ENCODE measurements around the gene SLC19A1. TPM values are rescaled to one million over a fixed set of nuclear protein-coding genes. Genes with fewer than 3 reads are reported as not detected.
"Not testable (repeated sequence)": the region's sequence is repeated elsewhere in the genome, so short reads cannot be mapped to it uniquely, and the experiment has no call there.

SLC19A1 gene
- polyA plus RNA-seq, 4 donors, result 12.6 to 20.8 (median 15.0) TPM

DNA sequence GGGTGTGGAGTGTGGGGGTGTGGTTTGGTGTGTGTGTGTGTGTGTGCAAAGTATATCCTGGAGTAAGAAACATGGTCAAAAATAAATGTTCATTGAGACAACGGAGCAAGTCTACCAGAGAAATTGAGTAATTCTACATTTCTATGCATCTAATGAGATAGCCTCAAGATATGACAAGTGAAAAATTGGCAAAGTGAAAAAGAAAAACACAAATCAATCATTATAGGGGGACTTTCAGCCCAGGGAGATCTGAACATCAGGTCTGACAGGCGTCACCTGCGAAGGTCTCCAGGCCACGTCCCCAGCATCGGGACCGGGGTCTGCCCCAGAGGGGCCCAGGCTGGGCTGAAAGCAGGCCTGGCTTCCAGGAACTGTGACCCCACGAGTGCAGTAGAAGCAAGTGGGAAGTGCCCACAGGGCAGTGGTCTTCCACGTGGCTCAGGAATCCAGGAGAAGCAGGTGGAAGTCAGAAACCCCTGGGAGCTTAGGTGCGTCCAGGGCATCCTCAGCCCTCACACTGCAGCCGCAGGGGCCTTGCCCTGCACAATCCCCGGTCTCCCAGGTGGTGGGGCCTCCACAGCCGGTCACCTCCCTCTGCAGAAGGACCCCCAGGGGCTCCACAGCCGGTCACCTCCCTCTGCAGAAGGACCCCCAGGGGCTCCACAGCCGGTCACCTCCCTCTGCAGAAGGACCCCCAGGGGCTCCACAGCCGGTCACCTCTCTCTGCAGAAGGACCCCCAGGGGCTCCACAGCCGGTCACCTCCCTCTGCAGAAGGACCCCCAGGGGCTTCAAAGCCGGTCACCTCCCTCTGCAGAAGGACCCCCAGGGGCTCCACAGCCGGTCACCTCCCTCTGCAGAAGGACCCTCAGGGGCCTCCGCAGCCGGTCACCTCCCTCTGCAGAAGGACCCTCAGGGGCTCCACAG lies 40.9 kb downstream of the SLC19A1 start:
- FAIRE-seq; H3K27me3 ChIP-seq (ENCODE audit: control insufficient read depth in 3 of 3, insufficient read depth in 3 of 3, low read length in 3 of 3); H3K9me3 ChIP-seq (ENCODE audit: control insufficient read depth in 2 of 2, insufficient read depth in 1 of 2, low read depth in 1 of 2, low read length in 1 of 2); H3K4me1 ChIP-seq (ENCODE audit: control insufficient read depth in 3 of 3, insufficient read depth in 2 of 3, low read depth in 1 of 3, low read length in 2 of 3); H3K36me3 ChIP-seq (ENCODE audit: control insufficient read depth in 3 of 3, insufficient read depth in 2 of 3, low read depth in 1 of 3, low read length in 3 of 3); DNase-seq; H3K27ac ChIP-seq (ENCODE audit: low read depth in 1 of 3, low read length in 2 of 3); H3K4me3 ChIP-seq (ENCODE audit: low read depth in 1 of 3, low read length in 3 of 3): not testable (repeated sequence)
- WGBS, 3 donors, result 67 to 84% (median 68%) methylated on average over 17 to 18 of the region's 20 CpGs

DNA sequence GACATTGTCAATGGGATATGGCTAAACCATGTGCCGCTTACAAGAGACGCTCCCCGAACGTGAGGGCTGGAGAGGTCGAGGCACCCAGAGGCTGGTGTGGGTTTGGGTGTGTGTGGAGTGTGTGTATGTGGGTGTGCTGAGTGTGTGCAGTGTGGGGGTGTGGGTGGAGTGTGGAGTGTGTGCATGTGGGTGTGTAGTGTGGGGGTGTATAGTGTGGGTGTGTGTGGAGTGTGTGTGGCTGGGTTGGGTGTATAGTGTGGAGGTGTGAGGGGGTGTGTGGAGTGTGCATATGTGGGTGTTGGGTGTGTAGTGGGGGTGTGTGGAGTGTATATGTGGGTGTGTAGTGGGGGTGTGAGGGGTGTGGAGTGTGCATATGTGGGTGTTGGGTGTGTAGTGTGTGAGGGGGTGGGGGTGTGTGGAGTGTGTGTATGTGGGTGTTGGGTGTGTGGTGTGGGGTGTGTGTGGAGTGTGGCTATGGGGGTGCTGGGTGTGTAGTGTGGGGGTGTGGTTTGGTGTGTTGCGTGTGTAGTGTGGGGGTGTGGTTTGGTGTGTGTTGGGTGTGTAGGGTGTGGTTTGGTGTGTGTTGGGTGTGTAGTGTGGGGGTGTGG lies 42.2 kb downstream of the SLC19A1 start:
- H3K36me3 ChIP-seq (ENCODE audit: control insufficient read depth in 3 of 3, insufficient read depth in 2 of 3, low read depth in 1 of 3, low read length in 3 of 3), result peaks cover 0 to 5% (median 2%) of the 10 kb centered on the region in 3 donors
- FAIRE-seq (no peak), DNase-seq (no peak)
- no peak overlapping the region for H3K4me3 ChIP-seq (ENCODE audit: low read depth in 1 of 3, low read length in 3 of 3)
- no peaks in the 10 kb centered on the region for H3K9me3 ChIP-seq (ENCODE audit: control insufficient read depth in 2 of 2, insufficient read depth in 1 of 2, low read depth in 1 of 2, low read length in 1 of 2)
- 68 to 84% (median 83%) methylated on average over 6 of the region's 6 CpGs for WGBS, 3 donors
- no peak overlapping the region for H3K27ac ChIP-seq (ENCODE audit: low read depth in 1 of 3, low read length in 2 of 3)
- no peaks in the 10 kb centered on the region for H3K27me3 ChIP-seq (ENCODE audit: control insufficient read depth in 3 of 3, insufficient read depth in 3 of 3, low read length in 3 of 3)
- no peaks in the 10 kb centered on the region for H3K4me1 ChIP-seq (ENCODE audit: control insufficient read depth in 3 of 3, insufficient read depth in 2 of 3, low read depth in 1 of 3, low read length in 2 of 3)

DNA sequence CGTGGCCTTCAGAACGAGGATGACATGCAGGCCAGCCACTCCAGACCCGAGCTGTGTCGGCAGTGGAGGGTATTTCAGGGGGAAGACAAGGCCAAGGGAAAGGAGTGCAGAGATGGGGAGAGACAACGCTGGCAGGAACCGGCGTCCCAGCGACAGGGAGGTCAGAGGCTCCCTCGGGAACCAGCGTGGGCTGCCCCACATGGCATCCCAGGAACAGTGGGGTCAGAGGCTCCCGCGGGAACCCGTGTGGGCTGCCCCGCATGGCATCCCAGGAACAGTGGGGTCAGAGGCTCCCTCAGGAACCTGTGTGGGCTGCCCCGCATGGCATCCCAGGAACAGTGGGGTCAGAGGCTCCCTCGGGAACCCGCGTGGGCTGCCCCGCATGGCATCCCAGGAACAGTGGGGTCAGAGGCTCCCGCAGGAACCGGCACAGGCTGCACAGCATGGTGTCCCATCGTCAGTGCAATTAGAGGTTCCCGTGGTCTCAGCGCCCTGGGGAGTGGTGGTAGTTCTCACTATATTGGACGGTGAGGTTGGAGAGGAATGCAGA lies 43.0 kb downstream of the SLC19A1 start:
- DNase-seq (no peak), FAIRE-seq (no peak)
- no peak overlapping the region for H3K4me3 ChIP-seq (ENCODE audit: low read depth in 1 of 3, low read length in 3 of 3)
- H3K36me3 ChIP-seq (ENCODE audit: control insufficient read depth in 3 of 3, insufficient read depth in 2 of 3, low read depth in 1 of 3, low read length in 3 of 3), result peaks cover 0 to 6% (median 2%) of the 10 kb centered on the region in 3 donors
- H3K9me3 ChIP-seq (ENCODE audit: control insufficient read depth in 2 of 2, insufficient read depth in 1 of 2, low read depth in 1 of 2, low read length in 1 of 2), result no peaks in the 10 kb centered on the region
- 84 to 90% (median 85%) methylated on average over 25 of the region's 25 CpGs for WGBS, 3 donors
- H3K27me3 ChIP-seq (ENCODE audit: control insufficient read depth in 3 of 3, insufficient read depth in 3 of 3, low read length in 3 of 3), result no peaks in the 10 kb centered on the region
- no peaks in the 10 kb centered on the region for H3K4me1 ChIP-seq (ENCODE audit: control insufficient read depth in 3 of 3, insufficient read depth in 2 of 3, low read depth in 1 of 3, low read length in 2 of 3)
- H3K27ac ChIP-seq (ENCODE audit: low read depth in 1 of 3, low read length in 2 of 3), result no peak overlapping the region

DNA sequence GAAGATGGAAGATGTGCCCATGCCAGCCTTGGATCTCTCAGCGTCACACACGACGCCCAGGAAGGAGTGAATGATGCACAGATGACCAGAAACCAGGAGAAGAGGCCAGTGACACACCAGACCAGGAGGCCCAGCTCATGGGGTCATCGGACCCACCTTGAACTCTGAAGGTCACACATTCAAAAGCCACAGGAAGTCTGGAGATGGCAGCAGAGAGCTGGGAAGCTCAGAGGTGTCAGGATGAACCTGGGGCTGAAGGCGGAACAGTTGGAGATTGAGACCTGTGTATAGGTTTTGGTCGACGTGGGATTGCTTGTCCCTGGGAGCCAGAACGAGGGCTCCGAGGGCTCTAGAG lies 43.6 kb downstream of the SLC19A1 start:
- Histone ChIP-seq H3K36me3 (ENCODE audit: control insufficient read depth in 3 of 3, insufficient read depth in 2 of 3, low read depth in 1 of 3, low read length in 3 of 3) (peaks cover 0 to 3% (median 2%) of the 10 kb centered on the region in 3 donors), H3K9me3 (ENCODE audit: control insufficient read depth in 2 of 2, insufficient read depth in 1 of 2, low read depth in 1 of 2, low read length in 1 of 2) (no peaks in the 10 kb centered on the region), H3K4me1 (ENCODE audit: control insufficient read depth in 3 of 3, insufficient read depth in 2 of 3, low read depth in 1 of 3, low read length in 2 of 3) (no peaks in the 10 kb centered on the region), H3K4me3 (ENCODE audit: low read depth in 1 of 3, low read length in 3 of 3) (no peak overlapping the region), H3K27me3 (ENCODE audit: control insufficient read depth in 3 of 3, insufficient read depth in 3 of 3, low read length in 3 of 3) (no peaks in the 10 kb centered on the region), H3K27ac (ENCODE audit: low read depth in 1 of 3, low read length in 2 of 3) (no peak overlapping the region)
- WGBS, 3 donors, result 62 to 88% (median 72%) methylated on average over 9 of the region's 9 CpGs
- FAIRE-seq, result no peak
- no peak for DNase-seq

DNA sequence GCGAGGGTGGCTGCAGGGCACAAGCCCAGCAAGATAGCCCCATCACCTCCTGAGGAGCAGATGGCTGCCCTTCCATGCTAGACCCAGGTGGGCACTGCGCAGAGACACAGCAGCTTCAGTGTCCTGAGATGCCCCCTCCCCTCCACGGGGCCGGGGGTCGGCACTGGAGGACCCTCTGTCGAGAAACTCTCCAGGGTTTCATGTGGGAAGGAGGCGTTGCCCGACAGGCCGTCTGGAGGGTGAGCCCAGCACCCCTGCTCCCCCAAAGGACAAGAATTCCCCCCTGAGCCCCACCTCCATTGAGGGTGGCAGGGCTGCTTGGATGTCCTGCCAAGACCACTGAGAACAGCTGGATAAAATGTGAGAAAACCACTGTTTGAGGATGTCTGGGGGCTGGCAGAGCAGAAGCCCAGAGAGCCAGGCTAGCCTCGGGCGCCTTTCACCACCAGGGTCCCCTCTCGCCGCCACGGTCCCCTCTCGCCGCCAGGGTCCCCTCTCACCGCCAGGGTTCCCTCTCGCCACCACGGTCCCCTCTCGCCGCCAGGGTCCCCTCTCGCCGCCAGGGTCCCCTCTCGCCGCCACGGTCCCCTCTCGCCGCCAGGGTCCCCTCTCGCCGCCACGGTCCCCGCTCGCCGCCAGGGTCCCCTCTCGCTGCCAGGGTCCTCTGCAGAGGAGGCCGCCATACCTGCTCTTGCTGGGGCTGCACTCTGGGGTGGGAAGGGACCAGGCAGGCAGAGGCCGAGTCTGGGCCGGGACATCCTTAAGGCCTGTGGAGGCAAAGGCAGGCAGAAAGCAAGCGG lies 44.2 kb downstream of the SLC19A1 start:
- DNase-seq, result no peak
- Histone ChIP-seq H3K4me3 (ENCODE audit: low read depth in 1 of 3, low read length in 3 of 3) (no peak overlapping the region), H3K4me1 (ENCODE audit: control insufficient read depth in 3 of 3, insufficient read depth in 2 of 3, low read depth in 1 of 3, low read length in 2 of 3) (no peaks in the 10 kb centered on the region), H3K27me3 (ENCODE audit: control insufficient read depth in 3 of 3, insufficient read depth in 3 of 3, low read length in 3 of 3) (no peaks in the 10 kb centered on the region), H3K27ac (ENCODE audit: low read depth in 1 of 3, low read length in 2 of 3) (no peak overlapping the region), H3K36me3 (ENCODE audit: control insufficient read depth in 3 of 3, insufficient read depth in 2 of 3, low read depth in 1 of 3, low read length in 3 of 3) (peaks cover 0 to 3% (median 2%) of the 10 kb centered on the region in 3 donors), H3K9me3 (ENCODE audit: control insufficient read depth in 2 of 2, insufficient read depth in 1 of 2, low read depth in 1 of 2, low read length in 1 of 2) (no peaks in the 10 kb centered on the region)
- WGBS, 3 donors, result 85 to 96% (median 88%) methylated on average over 33 to 39 of the region's 39 CpGs
- no peak for FAIRE-seq

DNA sequence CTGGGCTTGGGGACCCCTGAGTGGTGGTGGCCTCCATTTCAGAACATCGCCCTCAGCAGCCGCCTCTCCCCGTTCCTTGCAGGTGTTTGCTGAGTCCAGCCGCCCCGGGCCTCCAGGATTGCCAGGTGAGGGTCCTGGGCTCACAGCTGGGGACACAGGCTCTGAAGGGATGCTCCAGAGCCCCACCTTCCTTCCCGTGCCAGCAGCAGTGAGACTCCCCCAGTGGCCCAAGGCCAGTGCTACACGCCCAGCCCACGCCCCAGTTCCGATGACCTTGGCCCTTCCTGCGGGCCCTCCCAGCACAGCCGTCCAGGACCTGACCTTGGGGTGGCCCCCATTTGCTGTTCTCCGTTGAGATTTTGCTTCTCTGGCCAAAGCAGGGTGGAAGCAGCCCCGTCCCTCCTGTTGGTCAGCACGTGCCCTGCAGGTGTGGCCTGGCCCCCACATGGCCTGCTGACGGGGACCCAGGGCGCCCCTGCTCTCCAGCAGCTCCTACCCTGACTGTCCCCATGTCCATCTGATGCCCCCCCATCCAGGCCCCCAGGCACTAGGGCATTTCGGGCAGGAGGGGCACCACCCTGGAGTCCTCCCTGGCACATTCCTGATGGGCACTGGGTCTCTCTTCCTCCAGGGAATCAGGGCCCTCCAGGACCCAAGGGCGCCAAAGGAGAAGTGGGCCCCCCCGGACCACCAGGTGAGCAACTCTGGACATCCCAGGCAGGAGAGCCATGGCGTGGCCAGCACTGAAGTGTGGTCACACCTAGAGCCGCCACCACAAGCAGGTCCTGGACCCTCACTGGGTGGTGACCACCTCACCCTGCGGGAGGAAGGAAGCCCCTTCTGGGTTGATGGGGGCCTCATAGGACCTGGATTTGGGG lies 45.0 kb downstream of the SLC19A1 start:
- Histone ChIP-seq H3K9me3 (ENCODE audit: control insufficient read depth in 2 of 2, insufficient read depth in 1 of 2, low read depth in 1 of 2, low read length in 1 of 2) (no peaks in the 10 kb centered on the region), H3K4me3 (ENCODE audit: low read depth in 1 of 3, low read length in 3 of 3) (no peak overlapping the region), H3K4me1 (ENCODE audit: control insufficient read depth in 3 of 3, insufficient read depth in 2 of 3, low read depth in 1 of 3, low read length in 2 of 3) (no peaks in the 10 kb centered on the region), H3K27ac (ENCODE audit: low read depth in 1 of 3, low read length in 2 of 3) (no peak overlapping the region), H3K36me3 (ENCODE audit: control insufficient read depth in 3 of 3, insufficient read depth in 2 of 3, low read depth in 1 of 3, low read length in 3 of 3) (peaks cover 0 to 3% (median 2%) of the 10 kb centered on the region in 3 donors), H3K27me3 (ENCODE audit: control insufficient read depth in 3 of 3, insufficient read depth in 3 of 3, low read length in 3 of 3) (no peaks in the 10 kb centered on the region)
- DNase-seq (no peak), FAIRE-seq (no peak)
- 48 to 79% (median 60%) methylated on average over 22 of the region's 22 CpGs for WGBS, 3 donors

DNA sequence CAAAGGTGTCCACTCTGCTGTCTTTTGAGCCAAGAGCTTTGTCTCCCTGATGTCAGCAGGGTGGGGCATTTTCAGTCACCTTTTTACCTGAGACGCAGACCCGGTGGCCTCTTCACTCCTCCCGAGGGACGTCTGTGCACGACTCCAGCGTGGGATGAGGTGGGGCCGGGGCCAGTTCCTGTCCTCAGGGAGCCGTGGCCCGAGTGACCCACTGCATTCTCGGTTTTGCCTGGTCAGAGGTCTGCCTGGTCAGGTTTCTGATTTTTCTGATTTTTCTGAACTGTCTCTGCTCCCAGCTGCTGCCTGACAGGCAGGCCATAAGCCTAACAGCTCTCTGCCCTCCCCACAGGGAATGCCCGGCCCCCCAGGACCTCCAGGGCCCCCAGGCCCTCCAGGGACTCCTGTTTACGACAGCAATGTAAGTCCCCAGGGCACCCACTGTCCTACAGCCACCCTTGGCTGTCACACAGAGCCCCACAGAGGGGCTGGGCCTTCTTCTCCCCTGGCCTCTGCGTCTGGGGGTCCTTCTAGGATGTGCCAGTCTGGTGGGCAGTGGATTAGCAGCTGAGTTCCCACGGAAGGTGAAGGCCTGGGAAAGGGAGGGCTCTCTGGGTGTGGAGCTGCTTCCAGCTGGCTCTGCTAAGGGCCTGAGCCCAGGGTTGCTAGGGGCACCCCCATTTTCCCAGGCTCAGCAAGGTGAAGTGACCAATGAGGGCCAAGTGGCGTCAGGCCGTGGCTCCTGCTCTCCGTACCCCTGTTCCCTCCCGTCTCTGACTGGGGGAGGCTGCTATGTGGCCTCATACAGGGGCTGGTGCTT lies 45.9 kb downstream of the SLC19A1 start:
- Histone ChIP-seq H3K9me3 (ENCODE audit: control insufficient read depth in 2 of 2, insufficient read depth in 1 of 2, low read depth in 1 of 2, low read length in 1 of 2) (no peaks in the 10 kb centered on the region), H3K27me3 (ENCODE audit: control insufficient read depth in 3 of 3, insufficient read depth in 3 of 3, low read length in 3 of 3) (no peaks in the 10 kb centered on the region), H3K36me3 (ENCODE audit: control insufficient read depth in 3 of 3, insufficient read depth in 2 of 3, low read depth in 1 of 3, low read length in 3 of 3) (peaks cover 0 to 3% (median 2%) of the 10 kb centered on the region in 3 donors), H3K4me3 (ENCODE audit: low read depth in 1 of 3, low read length in 3 of 3) (no peak overlapping the region), H3K4me1 (ENCODE audit: control insufficient read depth in 3 of 3, insufficient read depth in 2 of 3, low read depth in 1 of 3, low read length in 2 of 3) (no peaks in the 10 kb centered on the region), H3K27ac (ENCODE audit: low read depth in 1 of 3, low read length in 2 of 3) (no peak overlapping the region)
- 72 to 87% (median 77%) methylated on average over 17 to 18 of the region's 18 CpGs for WGBS, 3 donors
- DNase-seq (no peak), FAIRE-seq (no peak)
